GM12878 (cell line): ENCODE measurements around the gene FBXL15. TPM values are rescaled to one million over a fixed set of nuclear protein-coding genes. Genes with fewer than 3 reads are reported as not detected.

Source experiments
- CBFB ChIP-seq: IDR thresholded peaks from 2 replicates; pipeline ENCODE4 v1.6.1; 2016; ENCODE audit warnings: antibody characterized with exemption, low read depth
- CREB1 ChIP-seq: IDR thresholded peaks from 2 replicates; pipeline ENCODE4 v1.6.1; 2012; ENCODE audit warnings: low read depth, mild to moderate bottlenecking, inconsistent platforms
- MEF2A ChIP-seq: IDR thresholded peaks from 2 replicates; pipeline ENCODE4 v1.6.1; 2011; ENCODE audit warnings: low read depth, mild to moderate bottlenecking, low read length, moderate library complexity; ENCODE audit not compliant: insufficient read depth
- MYB ChIP-seq: fragments of 150-350 bp; IDR thresholded peaks from 2 replicates; pipeline ENCODE4 v1.6.1; 2014; ENCODE audit warnings: mild to moderate bottlenecking, low read depth, low read length, borderline replicate concordance
- PAX8 ChIP-seq: fragments of 450-650 bp; IDR thresholded peaks from 2 replicates; pipeline ENCODE4 v1.6.1; 2017; ENCODE audit warnings: mild to moderate bottlenecking, moderate library complexity
- POLR2AphosphoS5 ChIP-seq: IDR thresholded peaks from 2 replicates; pipeline ENCODE4 v1.6.1; 2011; ENCODE audit warnings: mild to moderate bottlenecking, low read length, inconsistent platforms
- RCOR1 ChIP-seq: conservative IDR thresholded peaks from 2 replicates; pipeline ENCODE4 v1.6.1; 2012; ENCODE audit warnings: low read depth, low read length, improper control_type of control experiment
- SP1 ChIP-seq: IDR thresholded peaks from one replicate; pipeline ENCODE4 v1.6.1; 2011; ENCODE audit warnings: low read depth, low read length
- TAF1 ChIP-seq: IDR thresholded peaks from 2 replicates; pipeline ENCODE4 v1.6.1; 2011; ENCODE audit warnings: mild to moderate bottlenecking, low read depth, low read length, borderline replicate concordance
- TBL1XR1 ChIP-seq: IDR thresholded peaks from 2 replicates; pipeline ENCODE4 v1.6.1; 2012; ENCODE audit warnings: low read depth, low read length, improper control_type of control experiment
- polyA plus RNA-seq, 11 experiments: library from polyadenylated mRNA; depleted of rRNA in 4 of 11; unstranded in 6 of 11; stranded (reverse) in 5 of 11; fragments of >200 nt; fragmentation: Nextera tagmentation in 4 of 11; fragmentation: Illumina TruSeq in 1 of 11; extraction: Ambion mirVana in 4 of 11; extraction: Trizol in 1 of 11; gene quantifications; 1 replicate in 1 of 11; 2 replicates in 10 of 11; pipeline versions ENCODE4 v1.2.1 to v1.2.3, GENCODE V29; 2011 to 2016; ENCODE audit warnings: inconsistent platforms in 2 of 11, missing spikeins in 2 of 11, low read depth in 1 of 11
- total RNA-seq, 4 experiments: library from RNA; depleted of rRNA in 3 of 4; stranded (reverse); fragments of >200 nt in 3 of 4; fragmentation: Illumina TruSeq in 1 of 4; extraction: Trizol in 1 of 4; gene quantifications; 2 replicates each; pipeline versions ENCODE4 v1.2.1 to v1.2.3, GENCODE V29; 2013 to 2021
- TF ChIP-seq, protein P1 (sequence below): fragments of 450-650 bp; IDR thresholded peaks from 2 replicates; pipeline ENCODE4 v1.6.1; 2018; ENCODE audit warnings: borderline replicate concordance, mild to moderate bottlenecking; ENCODE audit not compliant: partially characterized antibody
- TF ChIP-seq, protein P2 (sequence below): fragments of 450-650 bp; IDR thresholded peaks from 2 replicates; pipeline ENCODE4 v1.6.1; 2017; ENCODE audit warnings: mild to moderate bottlenecking, moderate library complexity
- TF ChIP-seq, protein P3 (sequence below): fragments of 450-650 bp; IDR thresholded peaks from 2 replicates; pipeline ENCODE4 v1.6.1; 2016; ENCODE audit warnings: mild to moderate bottlenecking
- TF ChIP-seq, protein P4 (sequence below): fragments of 450-650 bp; IDR thresholded peaks from 2 replicates; pipeline ENCODE4 v1.6.1; 2017; ENCODE audit warnings: low read depth, mild to moderate bottlenecking, moderate library complexity
- TF ChIP-seq, protein P5 (sequence below): IDR thresholded peaks from 2 replicates; pipeline ENCODE4 v1.6.1; 2011; ENCODE audit warnings: mild to moderate bottlenecking, low read depth, low read length, moderate library complexity; ENCODE audit not compliant: insufficient replicate concordance

The FBXL15 gene
- total and polyA plus RNA-seq, 10 of the 15 experiments (the other 5 are each of a cell fraction or from before 2014, with no cell fraction given) = 0.13 to 21.3 (median 7.9) TPM

DNA sequence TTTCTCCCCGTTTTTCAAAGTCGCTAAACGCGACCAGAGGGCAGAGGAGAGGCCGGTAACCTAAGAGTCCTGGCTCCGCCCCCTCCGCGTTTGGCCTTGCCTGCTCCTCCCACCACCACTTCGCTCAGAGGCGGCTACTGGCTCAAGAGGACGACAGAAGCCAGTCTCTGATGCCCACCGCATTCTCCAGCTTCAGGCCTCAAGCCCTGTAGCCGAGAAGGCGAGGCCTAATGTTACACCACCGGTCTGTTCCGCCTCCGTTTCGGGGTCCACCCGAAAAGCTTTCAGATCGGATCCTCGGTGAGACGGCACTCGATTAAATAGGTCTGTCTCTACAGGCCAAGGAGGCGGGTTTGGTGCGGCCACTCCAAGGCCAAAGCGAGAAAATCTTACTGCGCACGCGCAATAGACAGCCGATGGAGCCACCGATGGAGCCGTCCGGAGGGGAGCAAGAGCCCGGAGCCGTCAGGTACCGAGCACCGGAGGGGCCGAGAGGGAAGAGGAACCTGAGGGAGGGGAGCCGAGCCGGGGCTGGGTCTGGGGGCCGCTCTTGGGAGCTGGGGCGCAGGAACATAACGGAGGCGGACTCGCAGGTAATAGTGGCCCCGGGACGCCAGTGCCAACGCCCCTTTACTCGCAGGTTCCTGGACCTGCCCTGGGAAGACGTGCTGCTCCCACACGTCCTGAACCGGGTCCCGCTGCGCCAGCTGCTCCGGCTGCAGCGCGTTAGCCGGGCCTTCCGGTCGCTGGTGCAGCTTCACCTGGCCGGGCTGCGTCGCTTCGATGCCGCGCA, at the start of gene FBXL15 (continued):
- TF ChIP-seq, protein P1, sequence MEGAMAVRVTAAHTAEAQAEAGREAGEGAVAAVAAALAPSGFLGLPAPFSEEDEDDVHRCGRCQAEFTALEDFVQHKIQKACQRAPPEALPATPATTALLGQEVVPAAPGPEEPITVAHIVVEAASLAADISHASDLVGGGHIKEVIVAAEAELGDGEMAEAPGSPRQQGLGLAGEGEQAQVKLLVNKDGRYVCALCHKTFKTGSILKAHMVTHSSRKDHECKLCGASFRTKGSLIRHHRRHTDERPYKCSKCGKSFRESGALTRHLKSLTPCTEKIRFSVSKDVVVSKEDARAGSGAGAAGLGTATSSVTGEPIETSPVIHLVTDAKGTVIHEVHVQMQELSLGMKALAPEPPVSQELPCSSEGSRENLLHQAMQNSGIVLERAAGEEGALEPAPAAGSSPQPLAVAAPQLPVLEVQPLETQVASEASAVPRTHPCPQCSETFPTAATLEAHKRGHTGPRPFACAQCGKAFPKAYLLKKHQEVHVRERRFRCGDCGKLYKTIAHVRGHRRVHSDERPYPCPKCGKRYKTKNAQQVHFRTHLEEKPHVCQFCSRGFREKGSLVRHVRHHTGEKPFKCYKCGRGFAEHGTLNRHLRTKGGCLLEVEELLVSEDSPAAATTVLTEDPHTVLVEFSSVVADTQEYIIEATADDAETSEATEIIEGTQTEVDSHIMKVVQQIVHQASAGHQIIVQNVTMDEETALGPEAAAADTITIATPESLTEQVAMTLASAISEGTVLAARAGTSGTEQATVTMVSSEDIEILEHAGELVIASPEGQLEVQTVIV = peak; percentile 75
- TF ChIP-seq RCOR1 (no peak), TAF1 (peak; percentile 57; the same call in 1 of the 2 replicates), PAX8 (no peak), TBL1XR1 (no peak), SP1 (peak; percentile 70), CREB1 (peak; percentile 73), MYB (no peak), POLR2AphosphoS5 (peak; percentile 59; the same call in 1 of the 2 replicates), MEF2A (no peak), CBFB (peak; percentile 35)
- TF ChIP-seq, protein P2, sequence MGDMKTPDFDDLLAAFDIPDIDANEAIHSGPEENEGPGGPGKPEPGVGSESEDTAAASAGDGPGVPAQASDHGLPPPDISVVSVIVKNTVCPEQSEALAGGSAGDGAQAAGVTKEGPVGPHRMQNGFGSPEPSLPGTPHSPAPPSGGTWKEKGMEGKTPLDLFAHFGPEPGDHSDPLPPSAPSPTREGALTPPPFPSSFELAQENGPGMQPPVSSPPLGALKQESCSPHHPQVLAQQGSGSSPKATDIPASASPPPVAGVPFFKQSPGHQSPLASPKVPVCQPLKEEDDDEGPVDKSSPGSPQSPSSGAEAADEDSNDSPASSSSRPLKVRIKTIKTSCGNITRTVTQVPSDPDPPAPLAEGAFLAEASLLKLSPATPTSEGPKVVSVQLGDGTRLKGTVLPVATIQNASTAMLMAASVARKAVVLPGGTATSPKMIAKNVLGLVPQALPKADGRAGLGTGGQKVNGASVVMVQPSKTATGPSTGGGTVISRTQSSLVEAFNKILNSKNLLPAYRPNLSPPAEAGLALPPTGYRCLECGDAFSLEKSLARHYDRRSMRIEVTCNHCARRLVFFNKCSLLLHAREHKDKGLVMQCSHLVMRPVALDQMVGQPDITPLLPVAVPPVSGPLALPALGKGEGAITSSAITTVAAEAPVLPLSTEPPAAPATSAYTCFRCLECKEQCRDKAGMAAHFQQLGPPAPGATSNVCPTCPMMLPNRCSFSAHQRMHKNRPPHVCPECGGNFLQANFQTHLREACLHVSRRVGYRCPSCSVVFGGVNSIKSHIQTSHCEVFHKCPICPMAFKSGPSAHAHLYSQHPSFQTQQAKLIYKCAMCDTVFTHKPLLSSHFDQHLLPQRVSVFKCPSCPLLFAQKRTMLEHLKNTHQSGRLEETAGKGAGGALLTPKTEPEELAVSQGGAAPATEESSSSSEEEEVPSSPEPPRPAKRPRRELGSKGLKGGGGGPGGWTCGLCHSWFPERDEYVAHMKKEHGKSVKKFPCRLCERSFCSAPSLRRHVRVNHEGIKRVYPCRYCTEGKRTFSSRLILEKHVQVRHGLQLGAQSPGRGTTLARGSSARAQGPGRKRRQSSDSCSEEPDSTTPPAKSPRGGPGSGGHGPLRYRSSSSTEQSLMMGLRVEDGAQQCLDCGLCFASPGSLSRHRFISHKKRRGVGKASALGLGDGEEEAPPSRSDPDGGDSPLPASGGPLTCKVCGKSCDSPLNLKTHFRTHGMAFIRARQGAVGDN = no peak; the same call in 1 of the 2 replicates
- TF ChIP-seq, protein P3, sequence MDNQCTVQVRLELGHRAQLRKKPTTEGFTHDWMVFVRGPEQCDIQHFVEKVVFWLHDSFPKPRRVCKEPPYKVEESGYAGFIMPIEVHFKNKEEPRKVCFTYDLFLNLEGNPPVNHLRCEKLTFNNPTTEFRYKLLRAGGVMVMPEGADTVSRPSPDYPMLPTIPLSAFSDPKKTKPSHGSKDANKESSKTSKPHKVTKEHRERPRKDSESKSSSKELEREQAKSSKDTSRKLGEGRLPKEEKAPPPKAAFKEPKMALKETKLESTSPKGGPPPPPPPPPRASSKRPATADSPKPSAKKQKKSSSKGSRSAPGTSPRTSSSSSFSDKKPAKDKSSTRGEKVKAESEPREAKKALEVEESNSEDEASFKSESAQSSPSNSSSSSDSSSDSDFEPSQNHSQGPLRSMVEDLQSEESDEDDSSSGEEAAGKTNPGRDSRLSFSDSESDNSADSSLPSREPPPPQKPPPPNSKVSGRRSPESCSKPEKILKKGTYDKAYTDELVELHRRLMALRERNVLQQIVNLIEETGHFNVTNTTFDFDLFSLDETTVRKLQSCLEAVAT = peak; percentile 100
- TF ChIP-seq, protein P4, sequence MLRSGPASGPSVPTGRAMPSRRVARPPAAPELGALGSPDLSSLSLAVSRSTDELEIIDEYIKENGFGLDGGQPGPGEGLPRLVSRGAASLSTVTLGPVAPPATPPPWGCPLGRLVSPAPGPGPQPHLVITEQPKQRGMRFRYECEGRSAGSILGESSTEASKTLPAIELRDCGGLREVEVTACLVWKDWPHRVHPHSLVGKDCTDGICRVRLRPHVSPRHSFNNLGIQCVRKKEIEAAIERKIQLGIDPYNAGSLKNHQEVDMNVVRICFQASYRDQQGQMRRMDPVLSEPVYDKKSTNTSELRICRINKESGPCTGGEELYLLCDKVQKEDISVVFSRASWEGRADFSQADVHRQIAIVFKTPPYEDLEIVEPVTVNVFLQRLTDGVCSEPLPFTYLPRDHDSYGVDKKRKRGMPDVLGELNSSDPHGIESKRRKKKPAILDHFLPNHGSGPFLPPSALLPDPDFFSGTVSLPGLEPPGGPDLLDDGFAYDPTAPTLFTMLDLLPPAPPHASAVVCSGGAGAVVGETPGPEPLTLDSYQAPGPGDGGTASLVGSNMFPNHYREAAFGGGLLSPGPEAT = peak; percentile 100
- TF ChIP-seq, protein P5, sequence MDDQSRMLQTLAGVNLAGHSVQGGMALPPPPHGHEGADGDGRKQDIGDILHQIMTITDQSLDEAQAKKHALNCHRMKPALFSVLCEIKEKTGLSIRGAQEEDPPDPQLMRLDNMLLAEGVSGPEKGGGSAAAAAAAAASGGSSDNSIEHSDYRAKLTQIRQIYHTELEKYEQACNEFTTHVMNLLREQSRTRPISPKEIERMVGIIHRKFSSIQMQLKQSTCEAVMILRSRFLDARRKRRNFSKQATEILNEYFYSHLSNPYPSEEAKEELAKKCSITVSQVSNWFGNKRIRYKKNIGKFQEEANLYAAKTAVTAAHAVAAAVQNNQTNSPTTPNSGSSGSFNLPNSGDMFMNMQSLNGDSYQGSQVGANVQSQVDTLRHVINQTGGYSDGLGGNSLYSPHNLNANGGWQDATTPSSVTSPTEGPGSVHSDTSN = no peak
